ENCODE results near the gene INSC.

DNA sequence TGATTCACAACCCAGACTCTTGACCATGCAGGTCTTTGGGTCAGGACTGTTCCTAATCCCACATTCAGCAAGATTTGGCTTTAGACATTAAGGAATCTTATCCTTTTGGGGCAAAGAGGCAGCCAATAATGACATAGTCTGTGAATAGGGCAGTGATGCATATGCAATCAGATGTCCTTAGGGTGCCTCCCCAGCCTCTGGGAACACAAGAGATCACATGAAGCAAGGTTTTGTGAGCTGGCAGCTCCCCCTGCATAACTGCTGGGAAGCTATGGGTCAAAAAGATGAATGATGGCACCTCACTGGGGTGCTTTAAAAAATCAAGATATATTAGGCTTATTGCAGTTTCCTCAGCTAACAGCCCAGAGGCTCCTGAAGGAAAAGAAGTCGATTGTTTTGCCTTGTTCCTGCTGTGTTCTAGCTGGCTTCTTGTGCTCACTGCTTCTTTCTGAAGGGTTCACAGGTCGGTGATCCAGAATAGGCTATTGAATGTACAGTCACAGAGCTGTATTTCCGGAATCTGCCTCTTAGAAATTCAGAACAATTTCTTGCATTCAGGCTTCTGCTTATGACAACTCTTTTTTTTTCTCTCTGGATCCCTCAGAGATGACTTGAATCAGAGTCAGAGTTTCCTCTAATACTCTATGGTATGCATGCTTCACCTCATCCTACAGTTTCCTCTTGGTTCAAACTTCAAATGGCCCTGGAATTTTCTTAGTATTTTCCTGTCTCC, 31.7 kb downstream of the INSC start:
- TF ChIP-seq EZH2 (IDR thresholded peaks at IDR 0.05; ENCODE audit: low read depth, low read length, severe bottlenecking), result no peak
- no peak for TF ChIP-seq KDM1A (IDR thresholded peaks at IDR 0.05; ENCODE audit: borderline replicate concordance, low read length)
- no peak for TF ChIP-seq JUND (IDR thresholded peaks at IDR 0.05; ENCODE audit: low read length)
- no peak for TF ChIP-seq CTCF (IDR thresholded peaks at IDR 0.05; ENCODE audit: control extremely low read depth in 1 of 3, insufficient read depth in 1 of 3, low read depth in 1 of 3, low read length in 3 of 3)
- TF ChIP-seq EP300 (IDR thresholded peaks at IDR 0.05; ENCODE audit: borderline replicate concordance in 1 of 2, low read depth in 2 of 2, low read length in 2 of 2), result no peak
